Activated naive CD4-positive, alpha-beta T cell treated with anti-CD3 and anti-CD28 coated beads, Interleukin-2, amount 10 ng/mL, durations not matched to agents 7 days and 5 days (primary cell): Measurements from ENCODE around the gene NUAK1.
A peak's percentile ranks its signal among the peaks of the same experiment; 100 is the strongest.

Source experiments
- CTCF ChIA-PET: fragments of 350-600 bp; sonication (Branson Sonifier 250); formaldehyde crosslinking; loops from one replicate; lab custom pipeline; 2021; ENCODE audit warnings: antibody characterized with exemption; lab: Charles Lee
- DNase-seq: peaks from one replicate; pipeline ENCODE4 v3.0.0-alpha.2; 2020
- H3K27ac Mint-ChIP-seq: one replicate; pipeline ENCODE4 v1.8.0; 2021; ENCODE audit warnings: mild to moderate bottlenecking, moderate library complexity, mixed read lengths
- H3K27me3 Mint-ChIP-seq: one replicate; pipeline ENCODE4 v1.8.0; 2021; ENCODE audit warnings: mild to moderate bottlenecking, mixed read lengths
- H3K36me3 Mint-ChIP-seq: one replicate; pipeline ENCODE4 v1.8.0; 2021; ENCODE audit warnings: mixed read lengths
- H3K4me1 Mint-ChIP-seq: one replicate; pipeline ENCODE4 v1.8.0; 2021; ENCODE audit warnings: mixed read lengths
- H3K4me3 Mint-ChIP-seq: one replicate; pipeline ENCODE4 v1.8.0; 2021; ENCODE audit warnings: mild to moderate bottlenecking, moderate library complexity, mixed read lengths
- H3K9me3 Mint-ChIP-seq: one replicate; pipeline ENCODE4 v1.8.0; 2021; ENCODE audit warnings: mixed read lengths

The NUAK1 gene

DNA sequence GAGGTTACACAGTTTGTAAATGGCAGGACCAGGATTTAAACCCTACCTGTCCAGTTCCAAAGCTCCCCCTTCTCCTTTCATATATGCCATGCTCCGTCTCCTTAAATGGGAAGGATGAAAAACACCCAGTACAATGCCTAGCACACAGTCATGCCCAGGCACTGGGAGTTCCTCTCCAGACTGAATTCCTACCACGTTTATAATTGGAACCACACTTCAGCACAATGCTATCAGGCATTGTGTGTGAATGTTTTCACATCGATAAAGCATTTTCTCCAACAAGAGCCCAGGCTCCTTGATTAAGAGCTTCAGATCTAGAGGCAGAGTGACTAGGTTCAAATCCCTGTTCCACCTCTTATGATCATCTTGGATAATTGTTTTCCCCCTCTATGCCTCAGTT, 2.7 kb upstream of the NUAK1 start:
- Mint-ChIP-seq H3K4me3 (no peak overlapping the region), H3K27me3 (peaks cover 65% of the 10 kb centered on the region)
- CTCF ChIA-PET = no interaction called here

DNA sequence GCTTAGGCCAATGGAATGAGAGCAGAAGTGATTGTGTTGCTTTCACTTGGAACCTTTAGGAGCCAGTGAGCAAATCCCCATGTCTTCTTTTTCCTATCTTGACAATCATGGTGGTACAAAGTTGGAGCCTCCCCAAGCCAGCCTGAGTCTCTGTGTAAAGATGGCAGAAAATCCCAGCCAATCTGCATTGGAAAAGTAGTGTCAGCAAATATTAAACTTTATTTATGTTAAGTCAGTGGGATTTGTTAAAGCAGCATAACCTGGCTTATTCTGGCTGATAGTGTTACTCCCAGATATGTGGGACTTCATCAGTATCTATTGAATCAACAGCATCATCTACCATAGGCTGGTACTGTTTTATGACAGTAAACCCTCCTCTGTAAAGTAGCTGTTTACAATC, 2.2 kb upstream of the NUAK1 start:
- H3K27ac Mint-ChIP-seq = no peak overlapping the region
- peaks cover 68% of the 10 kb centered on the region for H3K27me3 Mint-ChIP-seq
- DNase-seq = no peak
- H3K9me3 Mint-ChIP-seq = no peaks in the 10 kb centered on the region
- H3K4me1 Mint-ChIP-seq = peaks cover 2% of the 10 kb centered on the region
- H3K4me3 Mint-ChIP-seq = no peak overlapping the region
- CTCF ChIA-PET = no interaction called here
- no peaks in the 10 kb centered on the region for H3K36me3 Mint-ChIP-seq

More for the DNA sequence above, 2.7 kb upstream of the NUAK1 start:
- DNase-seq = no peak
- H3K4me1 Mint-ChIP-seq = peaks cover 2% of the 10 kb centered on the region
- H3K27ac Mint-ChIP-seq = no peak overlapping the region
- H3K36me3 Mint-ChIP-seq = no peaks in the 10 kb centered on the region
- H3K9me3 Mint-ChIP-seq = no peaks in the 10 kb centered on the region

DNA sequence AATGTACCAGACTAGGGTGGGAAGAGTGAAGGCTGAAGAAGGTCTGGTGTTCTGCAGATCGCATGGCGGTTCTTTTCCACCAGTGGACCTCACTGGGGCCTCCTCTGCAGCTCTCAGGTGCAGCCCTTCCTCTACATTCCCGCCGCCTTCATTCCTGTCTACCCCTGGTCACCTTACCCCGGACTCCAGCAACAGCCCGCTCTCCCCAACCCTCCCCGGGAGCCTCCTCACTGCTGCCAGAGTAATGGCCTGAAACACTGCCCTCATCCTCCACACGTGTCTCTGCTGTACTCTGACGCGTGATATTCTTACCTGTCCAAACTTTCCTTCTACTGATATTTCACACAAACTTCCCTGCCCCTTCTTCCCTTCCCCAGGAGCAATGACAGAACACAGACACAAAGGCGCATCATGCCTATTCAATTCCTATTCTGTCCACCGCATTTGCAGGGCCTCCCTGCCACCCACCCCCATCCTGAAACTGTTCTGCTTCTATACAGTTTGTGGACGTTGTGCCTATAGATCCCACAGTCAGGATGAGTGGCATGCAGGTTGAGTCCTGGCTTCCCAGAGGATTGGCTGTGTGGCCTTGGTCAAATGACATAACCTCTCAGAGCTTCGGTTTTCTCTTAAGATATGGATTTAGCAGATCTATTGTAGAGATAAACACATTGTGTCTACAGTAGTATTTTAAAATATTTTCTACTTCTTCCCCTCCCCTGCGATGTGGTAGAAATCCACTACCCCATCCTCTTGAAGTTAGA, 1.7 kb upstream of the NUAK1 start:
- no peaks in the 10 kb centered on the region for H3K36me3 Mint-ChIP-seq
- CTCF ChIA-PET = no interaction called here
- no peaks in the 10 kb centered on the region for H3K9me3 Mint-ChIP-seq
- no peak for DNase-seq
- no peak overlapping the region for H3K4me3 Mint-ChIP-seq
- H3K4me1 Mint-ChIP-seq = peaks cover 2% of the 10 kb centered on the region
- peaks cover 67% of the 10 kb centered on the region for H3K27me3 Mint-ChIP-seq
- no peak overlapping the region for H3K27ac Mint-ChIP-seq

DNA sequence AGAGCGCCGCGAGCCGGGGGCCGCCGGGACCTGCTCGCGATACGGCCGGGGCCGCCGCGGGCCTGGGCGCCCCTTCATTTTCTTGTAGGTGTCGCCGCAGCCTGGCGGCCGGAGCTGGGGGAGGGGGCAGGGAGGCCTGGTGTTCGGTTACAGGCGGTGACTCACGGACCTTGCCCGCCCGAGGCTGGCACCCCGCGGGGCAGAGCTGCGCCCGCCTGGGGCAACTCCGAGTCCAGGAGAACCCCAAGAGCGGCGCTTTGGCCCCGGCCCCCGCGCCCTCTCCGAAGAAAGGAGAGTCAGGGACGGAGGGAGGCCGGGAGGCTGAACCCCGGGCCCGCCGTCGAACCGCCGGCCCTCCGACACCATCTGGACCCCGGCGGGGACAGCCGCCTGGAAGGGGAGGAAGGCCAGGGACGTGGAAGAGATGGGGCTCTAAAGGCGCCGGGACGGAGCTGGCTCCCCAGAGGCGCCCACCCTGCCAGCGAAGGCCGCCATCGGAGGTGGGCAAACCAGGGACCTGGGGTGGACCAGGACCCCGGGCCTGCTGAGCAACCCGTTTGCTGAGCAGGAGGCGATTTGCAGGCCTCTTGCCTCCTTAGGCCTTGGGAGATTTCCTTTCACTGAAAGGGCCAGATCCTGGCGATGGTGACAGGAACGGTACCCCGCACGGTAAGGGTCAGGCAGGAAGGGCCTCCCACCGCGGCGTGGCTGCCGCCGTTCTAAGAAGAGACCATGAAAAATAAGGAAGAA, 843 bp upstream of the NUAK1 start:
- no peak for DNase-seq
- H3K27me3 Mint-ChIP-seq = peaks cover 72% of the 10 kb centered on the region
- H3K4me1 Mint-ChIP-seq = peaks cover 2% of the 10 kb centered on the region
- CTCF ChIA-PET = interaction anchor here (4.2 kb wide), 1 partner anchor 10 kb away, joined by 25 read pairs; no protein-coding TSS in a partner anchor
- H3K4me3 Mint-ChIP-seq = no peak overlapping the region
- H3K36me3 Mint-ChIP-seq = no peaks in the 10 kb centered on the region
- H3K9me3 Mint-ChIP-seq = no peaks in the 10 kb centered on the region
- no peak overlapping the region for H3K27ac Mint-ChIP-seq

DNA sequence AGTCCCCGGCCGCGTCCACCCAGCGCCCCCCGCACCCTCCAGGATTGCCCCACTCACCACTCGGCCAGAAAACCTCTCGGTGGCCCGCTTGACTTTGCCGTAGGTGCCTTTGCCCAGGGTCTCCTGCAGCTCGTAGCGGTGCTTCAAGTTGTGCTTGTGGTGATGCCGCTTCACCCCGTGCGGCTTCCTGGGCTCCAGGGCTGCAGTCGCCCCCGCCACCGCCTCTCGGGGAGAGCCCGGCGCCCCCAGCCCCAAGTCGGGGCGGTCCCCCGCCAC, 459 bp downstream of the NUAK1 start:
- no peaks in the 10 kb centered on the region for H3K9me3 Mint-ChIP-seq
- H3K27ac Mint-ChIP-seq = no peak overlapping the region
- H3K4me3 Mint-ChIP-seq = no peak overlapping the region
- no peak for DNase-seq
- CTCF ChIA-PET = interaction anchor here (1.2 to 4.2 kb wide), 4 partner anchors 11 to 718 kb away, joined by 3 to 28 read pairs (median 20); no protein-coding TSS in a partner anchor
- no peaks in the 10 kb centered on the region for H3K36me3 Mint-ChIP-seq
- peaks cover 2% of the 10 kb centered on the region for H3K4me1 Mint-ChIP-seq
- H3K27me3 Mint-ChIP-seq = peaks cover 77% of the 10 kb centered on the region

DNA sequence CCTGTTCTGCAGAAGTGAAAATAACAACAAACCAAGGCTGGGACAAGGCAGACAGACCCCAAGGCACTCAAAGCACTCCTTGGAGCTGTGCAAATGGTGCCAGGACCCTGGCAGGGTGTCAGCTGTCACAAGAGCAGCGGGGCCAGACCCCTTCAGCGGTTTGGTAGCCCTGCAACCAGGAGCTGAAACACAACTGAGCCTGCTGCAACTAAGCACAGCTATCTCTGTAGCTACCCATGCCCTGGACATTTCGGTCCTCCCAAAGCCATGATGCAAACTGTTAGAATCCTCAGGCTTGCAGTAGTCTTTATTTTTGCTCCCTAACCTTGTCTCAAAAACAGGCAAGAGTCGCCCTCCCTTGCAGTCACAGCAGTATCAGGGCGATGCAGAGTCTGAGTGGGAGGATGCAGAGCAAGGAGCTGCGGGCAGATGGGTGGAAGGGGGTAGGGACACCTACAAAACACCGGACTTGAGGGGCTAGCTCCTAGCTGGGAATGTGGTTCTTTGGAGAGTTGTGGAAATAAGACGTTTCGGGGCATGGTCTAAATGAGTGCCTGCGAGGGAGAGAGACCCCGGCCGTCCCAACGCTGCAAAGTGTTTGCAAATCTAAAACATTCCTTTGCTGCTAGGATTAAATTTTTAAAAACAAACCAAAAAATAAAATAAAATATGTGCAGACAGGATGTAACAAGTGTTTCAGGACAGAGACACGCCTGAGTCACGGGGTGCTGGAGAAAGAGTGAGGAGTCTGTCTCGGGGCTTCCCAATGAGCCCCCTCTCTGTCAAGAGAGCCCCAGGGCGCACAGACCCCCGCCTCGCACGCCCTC, 1.0 kb downstream of the NUAK1 start:
- Mint-ChIP-seq H3K27me3 (peaks cover 80% of the 10 kb centered on the region), H3K9me3 (no peaks in the 10 kb centered on the region), H3K27ac (no peak overlapping the region), H3K36me3 (no peaks in the 10 kb centered on the region), H3K4me3 (no peak overlapping the region), H3K4me1 (peaks cover 2% of the 10 kb centered on the region)
- CTCF ChIA-PET = interaction anchor here (1.2 to 4.2 kb wide), 6 partner anchors 12 to 719 kb away, joined by 3 to 28 read pairs (median 11); no protein-coding TSS in a partner anchor
- no peak for DNase-seq

DNA sequence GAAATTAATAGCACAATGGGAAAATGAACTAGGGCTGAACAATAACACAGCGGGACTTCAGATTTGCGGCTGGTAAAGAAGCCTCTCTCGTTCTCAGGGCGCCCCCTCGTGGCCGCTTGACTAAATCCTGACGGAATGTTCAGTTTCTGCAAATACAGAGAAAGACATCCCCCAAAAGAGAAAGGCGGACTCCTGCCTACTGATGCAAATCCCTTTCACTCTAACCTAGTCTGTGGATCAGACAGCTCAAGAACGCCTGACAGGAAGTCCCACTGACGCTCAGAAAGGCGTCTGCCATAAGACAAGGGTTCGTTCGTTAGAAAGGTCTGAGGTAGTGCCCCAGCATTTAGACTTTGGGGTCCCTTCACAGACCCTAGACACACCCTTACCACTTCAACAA, 2.5 kb downstream of the NUAK1 start:
- H3K4me3 Mint-ChIP-seq = no peak overlapping the region
- H3K27ac Mint-ChIP-seq = no peak overlapping the region
- no peaks in the 10 kb centered on the region for H3K9me3 Mint-ChIP-seq
- peaks cover 2% of the 10 kb centered on the region for H3K4me1 Mint-ChIP-seq
- H3K36me3 Mint-ChIP-seq = no peaks in the 10 kb centered on the region
- H3K27me3 Mint-ChIP-seq = peaks cover 67% of the 10 kb centered on the region
- DNase-seq = peak; percentile 79
- CTCF ChIA-PET = interaction anchor here (0.7 to 4.2 kb wide), 17 partner anchors 11 to 726 kb away, joined by 3 to 28 read pairs (median 4); no protein-coding TSS in a partner anchor

DNA sequence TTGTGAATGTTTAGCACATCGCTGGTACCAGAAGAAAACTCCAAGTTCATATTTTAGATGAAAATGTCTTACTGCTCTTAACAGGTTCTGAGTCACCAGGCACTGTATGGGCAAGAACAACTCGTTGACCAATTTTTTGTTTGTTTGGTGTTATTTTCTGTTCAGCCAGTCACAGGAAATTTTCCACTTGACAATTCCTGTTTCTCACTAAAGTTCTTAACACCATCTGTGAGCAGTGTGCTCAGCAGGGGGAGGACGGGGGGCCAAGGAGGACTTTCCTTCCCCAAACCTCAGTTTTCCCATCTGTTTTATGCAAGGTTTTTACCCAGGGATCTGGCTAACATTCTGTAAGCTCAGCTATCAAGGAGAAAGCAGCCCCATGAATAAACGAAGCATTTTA, 3.0 kb downstream of the NUAK1 start:
- H3K4me3 Mint-ChIP-seq = no peak overlapping the region
- H3K9me3 Mint-ChIP-seq = no peaks in the 10 kb centered on the region
- no peaks in the 10 kb centered on the region for H3K36me3 Mint-ChIP-seq
- H3K27ac Mint-ChIP-seq = no peak overlapping the region
- no peak for DNase-seq
- H3K27me3 Mint-ChIP-seq = peaks cover 63% of the 10 kb centered on the region
- peaks cover 2% of the 10 kb centered on the region for H3K4me1 Mint-ChIP-seq
- CTCF ChIA-PET = interaction anchor here (0.8 to 4.2 kb wide), 13 partner anchors 14 to 725 kb away, joined by 3 to 28 read pairs (median 4); no protein-coding TSS in a partner anchor

DNA sequence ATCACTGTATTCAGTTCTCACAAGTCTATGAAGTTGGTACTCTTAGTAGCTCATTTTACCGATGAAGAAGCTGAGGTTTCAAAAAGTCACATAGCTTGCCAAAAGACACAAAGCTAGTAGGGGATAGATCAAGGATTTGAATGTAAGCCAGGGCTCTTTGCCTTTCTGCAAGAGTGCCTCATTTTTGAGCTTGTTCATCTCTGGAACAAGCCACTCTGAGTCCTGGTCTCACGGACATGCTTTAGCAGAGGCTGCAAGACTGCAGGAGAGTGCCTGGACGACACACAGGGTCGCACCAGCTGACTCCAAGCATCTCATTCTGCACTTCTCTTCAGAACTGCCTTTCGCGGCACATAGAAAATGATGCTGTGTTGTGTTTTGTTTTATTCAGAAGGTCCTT, 3.7 kb downstream of the NUAK1 start:
- Mint-ChIP-seq H3K27me3 (peaks cover 61% of the 10 kb centered on the region), H3K9me3 (no peaks in the 10 kb centered on the region), H3K4me1 (peaks cover 2% of the 10 kb centered on the region), H3K4me3 (no peak overlapping the region), H3K27ac (no peak overlapping the region), H3K36me3 (no peaks in the 10 kb centered on the region)
- CTCF ChIA-PET = interaction anchor here (0.6 to 3.5 kb wide), 4 partner anchors 9 to 714 kb away, joined by 3 to 28 read pairs (median 8); no protein-coding TSS in a partner anchor
- DNase-seq = no peak

DNA sequence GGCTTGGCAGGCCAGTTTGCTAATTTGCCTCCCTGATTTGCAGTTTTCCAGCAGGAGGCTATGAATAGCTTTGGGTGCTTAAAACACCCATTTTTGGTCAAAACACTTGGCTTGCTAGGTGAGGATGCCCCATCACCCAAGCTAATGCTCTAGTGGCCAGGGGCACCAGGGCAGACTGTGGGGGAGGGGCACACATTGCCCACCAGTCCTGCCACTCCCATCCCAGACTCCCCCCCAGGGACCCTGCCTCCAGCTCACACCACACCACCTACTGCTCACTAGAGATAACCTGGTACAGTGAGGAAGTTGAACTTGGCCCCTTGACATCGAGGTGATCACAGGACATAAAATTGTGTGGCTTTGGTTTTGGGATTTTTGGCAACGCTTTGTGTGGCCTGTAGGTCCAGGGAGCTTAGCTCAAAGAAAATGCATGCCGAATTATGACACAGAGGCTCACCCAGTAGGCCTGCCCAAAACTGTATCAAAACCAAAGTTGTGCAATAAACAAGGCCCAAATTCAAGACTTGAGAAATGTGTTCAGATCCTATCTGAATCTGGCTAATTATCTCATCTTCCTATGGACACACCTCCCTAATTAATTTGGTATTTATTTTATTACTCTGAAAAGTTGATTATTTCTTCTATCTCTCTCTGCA, 4.3 kb downstream of the NUAK1 start:
- Mint-ChIP-seq H3K9me3 (no peaks in the 10 kb centered on the region), H3K36me3 (no peaks in the 10 kb centered on the region), H3K27me3 (peaks cover 55% of the 10 kb centered on the region), H3K4me3 (no peak overlapping the region), H3K4me1 (peaks cover 2% of the 10 kb centered on the region), H3K27ac (no peak overlapping the region)
- CTCF ChIA-PET = interaction anchor here (0.6 to 2.2 kb wide), 5 partner anchors 9 to 716 kb away, joined by 3 to 11 read pairs (median 3); no protein-coding TSS in a partner anchor
- no peak for DNase-seq

DNA sequence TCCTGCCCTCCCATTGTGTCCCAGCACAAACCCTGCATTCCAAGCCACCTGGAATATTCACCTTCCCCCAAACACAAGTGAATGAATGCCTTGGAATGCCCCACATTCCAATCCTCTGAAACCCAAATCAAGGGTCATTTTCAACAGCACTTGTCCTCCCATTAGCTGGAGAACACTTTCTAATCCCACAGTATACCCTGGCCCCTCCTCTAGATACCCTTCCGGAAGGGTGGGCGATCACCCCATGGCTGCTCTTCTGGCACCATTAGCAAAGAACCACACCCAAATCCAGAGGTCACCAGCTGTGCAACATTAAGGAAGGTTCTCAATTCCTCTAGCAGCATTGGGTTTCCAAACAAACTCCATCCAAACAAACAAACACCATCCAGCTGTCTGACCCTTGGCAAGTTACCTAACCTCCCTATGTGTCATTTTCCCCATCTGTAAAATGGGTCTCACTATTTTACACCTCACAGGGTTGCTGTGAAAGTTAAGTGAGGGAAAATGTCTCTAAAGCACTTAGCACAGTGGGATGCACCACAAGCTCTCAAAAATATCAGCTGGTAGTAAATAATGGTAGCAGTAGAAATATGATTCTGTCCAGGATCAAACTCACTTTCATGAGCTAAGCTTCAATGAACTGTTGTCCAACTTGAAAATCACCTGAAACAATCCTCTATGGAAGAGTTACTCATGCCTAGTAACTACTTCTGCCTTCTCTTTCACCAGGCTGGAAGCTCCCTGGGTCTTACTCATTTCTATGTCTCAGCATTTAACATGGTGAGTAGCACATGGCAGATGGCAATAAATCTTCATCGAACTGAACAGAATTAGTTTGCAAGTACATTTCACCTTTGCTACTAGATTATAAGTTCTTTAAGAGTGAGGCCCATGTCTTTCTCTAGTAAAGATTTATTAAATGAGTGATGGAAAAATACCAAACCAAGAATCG, 5.3 kb downstream of the NUAK1 start:
- DNase-seq = no peak
- peaks cover 50% of the 10 kb centered on the region for H3K27me3 Mint-ChIP-seq
- H3K4me3 Mint-ChIP-seq = no peak overlapping the region
- CTCF ChIA-PET = interaction anchor here (0.5 to 2.2 kb wide), 4 partner anchors 10 to 715 kb away, joined by 3 to 11 read pairs (median 3); no protein-coding TSS in a partner anchor
- H3K4me1 Mint-ChIP-seq = peaks cover 2% of the 10 kb centered on the region
- H3K9me3 Mint-ChIP-seq = no peaks in the 10 kb centered on the region
- H3K27ac Mint-ChIP-seq = no peak overlapping the region
- no peaks in the 10 kb centered on the region for H3K36me3 Mint-ChIP-seq

DNA sequence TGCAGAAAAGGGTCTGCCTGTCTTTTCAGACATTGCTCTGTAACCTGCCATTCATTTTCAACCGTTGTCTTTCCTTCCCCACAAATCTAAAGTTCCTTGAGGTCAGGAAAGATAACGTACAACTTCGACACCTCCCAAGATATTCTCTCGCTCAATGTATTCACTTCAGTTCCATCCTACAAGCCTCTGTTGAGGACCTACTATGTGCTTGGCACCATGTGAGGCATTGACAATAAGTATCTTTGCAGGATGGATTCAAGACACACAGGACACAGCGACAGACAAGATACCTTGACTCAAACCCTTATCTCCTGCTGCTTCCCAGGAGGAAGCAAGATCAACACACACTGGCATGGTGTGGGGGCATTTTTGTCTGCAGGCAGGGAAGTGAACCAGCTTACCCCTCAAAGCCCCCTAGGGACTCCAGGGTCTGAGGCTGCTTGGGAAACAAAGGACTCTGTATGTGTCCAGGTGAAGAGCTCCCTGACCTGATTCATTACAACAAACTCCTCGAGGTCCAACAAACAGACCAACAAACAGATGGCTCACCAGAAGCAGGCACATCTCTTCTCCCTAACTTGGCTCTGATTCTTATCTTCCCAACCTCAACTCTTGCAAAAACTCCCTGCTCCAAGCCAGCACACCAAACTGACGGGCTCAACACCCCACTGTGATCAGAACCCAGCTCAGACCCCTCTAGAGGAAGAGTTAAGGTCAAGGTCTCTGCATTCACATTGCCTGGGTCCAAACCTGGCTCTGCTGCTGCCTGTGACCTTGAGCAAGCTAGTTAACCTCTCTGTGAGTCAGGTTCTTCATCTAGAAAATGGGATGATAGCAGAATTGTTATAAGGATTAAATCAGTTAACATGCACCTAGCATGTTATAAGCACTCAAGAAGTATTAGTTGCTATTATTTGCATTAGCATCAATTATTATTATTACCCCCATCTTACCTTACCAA, 6.3 kb downstream of the NUAK1 start:
- H3K27ac Mint-ChIP-seq = no peak overlapping the region
- H3K4me1 Mint-ChIP-seq = no peaks in the 10 kb centered on the region
- CTCF ChIA-PET = no interaction called here
- no peak overlapping the region for H3K4me3 Mint-ChIP-seq
- DNase-seq = no peak
- H3K36me3 Mint-ChIP-seq = no peaks in the 10 kb centered on the region
- H3K27me3 Mint-ChIP-seq = peaks cover 40% of the 10 kb centered on the region
- no peaks in the 10 kb centered on the region for H3K9me3 Mint-ChIP-seq
